ENCODE results near the gene SKI.

SKI gene

DNA sequence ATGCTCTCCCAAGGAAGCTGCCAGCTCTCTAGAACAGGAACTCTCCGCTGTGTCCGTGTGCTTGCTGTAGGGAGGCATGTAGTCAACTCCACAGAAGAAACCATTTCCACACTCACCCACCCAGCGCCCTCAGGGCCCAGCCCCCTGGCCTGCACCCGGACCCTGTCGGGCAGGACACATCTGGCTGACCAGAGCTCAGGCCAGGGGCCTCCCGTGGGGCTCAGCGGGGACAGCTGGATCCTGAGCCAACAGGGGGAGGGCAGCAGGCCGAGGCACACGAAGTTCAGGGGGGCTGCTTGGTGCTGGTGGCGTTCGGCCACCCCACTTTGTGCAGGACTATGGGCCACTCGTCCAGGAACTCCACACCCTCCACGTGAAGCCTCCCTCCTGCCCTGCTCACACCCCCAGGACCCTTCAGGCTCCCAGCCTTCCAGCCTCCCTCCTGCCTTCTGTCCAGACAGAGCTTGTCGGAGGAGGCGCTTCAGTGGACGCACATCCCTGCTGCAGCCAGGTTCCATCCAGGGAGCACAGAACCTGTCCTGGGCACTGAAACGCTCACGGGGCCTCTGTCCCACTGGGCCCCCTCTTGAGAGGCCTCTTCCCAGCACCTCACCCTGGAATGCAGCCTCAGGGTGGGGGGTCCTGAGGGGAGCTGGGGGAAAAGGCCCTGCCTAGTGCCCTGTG lies 18.6 kb upstream of the SKI start:
- DNase-seq, result no peak

DNA sequence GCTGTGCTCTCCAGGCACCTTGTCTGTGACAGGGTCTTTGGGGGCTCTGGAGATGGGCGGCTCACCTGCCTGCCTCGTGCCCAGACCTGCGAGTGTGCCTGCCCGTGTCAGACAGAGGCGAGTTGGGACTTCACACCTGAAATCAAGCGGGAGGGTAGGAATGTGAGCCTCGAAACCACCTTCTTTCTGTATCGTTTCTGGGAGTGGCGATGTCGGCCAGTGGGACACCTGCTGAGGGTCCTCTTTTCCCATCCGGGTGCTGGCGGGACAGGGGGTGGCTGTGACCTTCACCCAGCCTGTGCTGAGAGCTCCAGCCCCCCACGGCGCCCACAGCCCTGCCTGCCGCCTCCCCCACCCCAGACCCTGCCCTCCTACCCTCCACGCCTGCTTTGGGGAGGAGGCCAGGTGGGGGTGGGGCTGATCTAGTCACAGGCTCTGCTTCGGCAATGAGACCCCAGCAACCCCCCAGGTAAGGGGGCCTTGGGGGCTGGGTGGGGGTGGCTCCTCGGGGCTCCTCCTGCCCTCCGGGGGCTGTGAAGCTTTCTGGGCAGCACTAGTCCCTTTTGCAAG lies 17.9 kb upstream of the SKI start:
- DNase-seq, result no peak

DNA sequence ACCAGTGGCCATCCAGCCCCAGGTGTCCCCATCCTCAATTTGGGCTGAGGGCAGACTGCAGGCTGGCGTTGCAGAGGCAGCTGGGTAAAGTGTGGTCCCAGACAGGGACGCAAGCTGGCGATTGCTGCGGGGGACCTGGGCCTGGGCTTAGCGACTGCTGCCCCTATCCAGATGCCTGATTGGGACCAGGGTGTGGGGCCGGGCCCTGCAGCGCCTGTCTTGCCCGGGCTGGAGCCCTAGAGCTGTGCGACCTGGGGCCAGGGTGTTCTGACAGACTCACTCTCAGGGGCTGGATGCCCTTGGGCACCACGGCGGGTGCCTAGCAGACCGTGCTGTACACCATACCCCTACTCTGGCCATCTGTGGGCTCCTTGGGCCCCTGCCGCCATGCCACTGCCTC lies 17.3 kb upstream of the SKI start:
- DNase-seq, result no peak

DNA sequence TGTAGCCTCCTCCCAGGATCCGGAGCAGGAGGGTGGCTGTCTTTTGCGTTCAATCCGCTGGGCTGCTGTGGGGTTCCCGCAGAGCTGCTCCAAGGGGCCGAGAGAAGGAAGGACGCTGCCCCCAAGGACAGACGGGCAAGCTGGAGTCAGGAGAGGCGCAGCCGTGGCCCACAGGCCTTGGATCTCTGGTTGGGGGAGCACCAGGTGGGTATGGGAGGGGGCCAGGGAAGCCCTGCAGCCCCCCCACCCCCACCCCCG lies 15.9 kb upstream of the SKI start:
- DNase-seq, result no peak

DNA sequence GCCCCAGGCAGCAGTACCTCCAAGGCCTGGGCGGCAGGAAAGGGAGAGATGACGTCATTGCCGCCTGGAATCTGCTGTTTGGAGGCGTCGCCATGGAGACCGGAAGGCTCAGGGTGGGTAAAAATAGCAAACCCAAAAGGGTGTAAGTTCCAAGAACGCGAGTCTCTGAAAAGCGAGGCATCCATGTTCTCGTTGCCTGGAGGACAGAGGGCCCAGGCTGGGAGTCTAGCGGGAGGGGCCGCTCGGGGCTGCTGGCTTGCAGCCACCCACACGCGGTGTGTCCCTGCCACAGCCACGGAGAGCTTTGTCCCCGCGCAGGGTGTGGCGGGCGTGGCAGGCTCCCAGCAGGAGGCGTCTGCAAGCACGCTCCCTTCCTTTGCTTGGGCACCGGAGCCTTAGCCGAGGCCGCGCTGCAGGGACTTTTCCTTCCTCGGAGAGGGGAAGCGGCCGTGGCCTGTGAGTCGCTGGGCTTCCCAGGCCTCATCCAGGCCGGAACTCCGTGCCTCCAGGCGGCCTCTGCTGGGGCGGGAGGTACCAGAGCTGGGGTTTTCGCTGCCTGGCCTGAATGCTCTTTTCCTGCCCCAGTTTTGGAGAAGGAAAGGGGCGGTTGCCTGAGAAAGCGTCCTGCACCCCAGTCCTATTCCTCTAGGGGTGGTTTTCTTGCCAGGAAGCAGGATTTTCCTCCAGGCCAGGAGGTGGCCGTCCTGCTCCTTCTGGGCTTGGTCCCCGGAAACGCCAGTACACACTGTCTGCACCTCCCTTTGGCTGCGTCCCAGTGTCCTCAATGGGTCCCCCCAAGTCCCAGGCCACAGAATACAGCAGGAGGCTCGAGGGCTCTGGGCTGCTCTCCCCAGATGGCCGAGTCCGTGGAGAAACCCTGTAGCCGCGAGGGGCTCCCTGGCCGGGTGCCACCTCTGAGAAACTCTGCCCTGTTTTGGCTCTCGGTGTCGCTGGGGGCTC lies 15.3 kb upstream of the SKI start:
- DNase-seq, result peak in 52 of 56 donors; percentile 29 to 90 (median 73)

- DNase-seq, result peak in 31 of 56 donors; percentile 14 to 73 (median 49)
These were observed 14.3 kb upstream of the SKI start for GRCh38 chr1:2213576-2214505.

DNA sequence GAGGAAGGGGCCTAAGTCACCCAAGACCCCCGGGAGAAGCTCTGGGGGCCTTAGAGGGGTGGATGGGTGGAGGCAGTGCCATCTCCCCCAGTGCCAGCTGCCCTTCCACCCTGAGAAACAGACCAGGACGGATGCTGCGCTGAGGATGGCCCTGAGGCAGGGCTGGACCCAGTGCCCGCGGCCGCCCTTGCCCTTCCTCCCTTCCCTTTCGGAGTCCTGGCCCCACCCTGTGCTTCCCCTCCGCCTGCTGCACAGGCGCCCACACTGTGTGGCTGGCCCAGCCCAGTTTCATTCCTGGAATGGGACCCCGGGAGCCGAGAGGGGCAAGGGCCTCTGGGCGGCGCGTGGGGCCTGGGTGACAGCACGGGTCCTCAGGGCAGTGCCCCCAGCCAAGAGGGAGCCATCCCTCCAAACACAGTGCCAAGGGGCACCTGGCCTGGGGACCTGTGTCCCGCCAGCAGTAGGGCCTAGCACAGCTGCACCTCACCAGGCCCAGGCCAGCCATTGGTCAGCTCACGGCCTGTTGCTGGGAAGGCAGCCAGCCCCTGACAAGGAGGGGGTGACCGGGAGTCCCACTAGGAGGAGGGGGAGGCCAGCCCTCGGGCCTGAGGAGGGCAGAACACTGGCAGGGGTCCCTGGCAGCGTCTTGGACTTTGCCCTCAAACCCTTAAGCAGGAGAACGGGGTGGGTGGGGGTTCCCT lies 13.4 kb upstream of the SKI start:
- DNase-seq, result peak in 23 of 56 donors; percentile 13 to 78 (median 50)

- no peak for DNase-seq
These were observed 12.8 kb upstream of the SKI start for GRCh38 chr1:2215329-2215728.

- no peak for DNase-seq
These were observed 12.0 kb upstream of the SKI start for GRCh38 chr1:2215909-2216766.

- no peak for DNase-seq
These were observed 11.4 kb upstream of the SKI start for GRCh38 chr1:2216767-2217058.

- DNase-seq, result no peak
These were observed 6.8 kb upstream of the SKI start for GRCh38 chr1:2221271-2221670.

DNA sequence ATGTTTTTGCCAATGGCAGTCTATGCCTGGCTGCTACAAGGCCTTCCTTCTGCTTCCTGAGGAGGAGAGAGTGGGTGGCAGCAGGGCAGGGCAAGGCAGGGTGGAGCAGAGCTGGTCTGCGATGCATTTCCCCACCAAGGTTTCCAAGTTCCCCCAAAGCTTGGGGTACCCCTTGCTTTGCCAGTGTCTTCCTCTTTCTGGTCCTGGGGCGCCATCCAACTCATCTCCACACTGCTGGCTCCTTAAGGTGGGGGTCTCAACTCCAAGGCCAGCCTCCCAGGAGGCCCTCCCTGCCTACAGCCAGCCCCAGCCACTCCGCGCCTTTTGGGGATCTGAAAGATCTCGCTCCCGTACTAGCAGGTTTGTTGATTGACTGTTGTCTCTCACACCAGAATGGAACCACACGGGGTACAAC lies 3.9 kb upstream of the SKI start:
- DNase-seq, result no peak

DNA sequence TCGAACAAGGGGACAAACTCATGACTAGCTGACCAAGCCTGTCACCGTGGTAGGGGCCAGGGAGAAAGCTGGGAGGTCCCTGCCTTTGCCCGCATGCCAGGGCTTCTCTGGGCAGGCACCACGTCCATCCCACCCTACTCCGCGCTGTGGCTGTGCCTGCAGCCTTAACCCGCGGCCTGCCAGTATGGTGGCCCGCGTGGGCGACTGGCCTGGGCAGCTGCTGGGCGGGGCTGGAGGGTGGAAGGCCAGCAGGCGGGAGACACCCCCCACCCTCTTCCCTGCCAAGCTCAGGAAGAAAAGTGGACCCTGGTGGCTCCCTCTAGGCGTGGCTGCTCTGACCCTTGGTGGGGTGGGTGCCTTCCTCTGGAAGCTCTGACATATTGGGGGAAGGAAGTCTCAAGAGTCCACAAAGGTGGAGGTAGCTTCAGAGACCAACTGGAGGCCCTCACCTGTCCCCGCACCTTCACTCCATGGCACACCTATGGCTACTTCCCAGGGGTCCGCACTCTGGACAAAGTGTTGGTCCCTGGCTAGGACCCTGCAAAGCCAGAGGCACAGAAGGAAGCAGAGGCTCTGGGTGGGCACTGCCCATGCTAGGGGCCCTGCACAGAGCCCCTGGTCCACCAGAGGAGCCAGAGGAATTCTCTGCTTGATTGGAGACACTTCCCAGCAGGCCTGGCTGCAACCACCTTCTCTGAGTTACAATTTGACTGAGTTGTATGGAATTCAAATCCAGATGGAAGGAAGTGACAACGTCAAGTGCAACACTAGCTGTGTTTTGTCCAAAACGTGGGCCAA lies 3.3 kb upstream of the SKI start:
- no peak for DNase-seq

DNA sequence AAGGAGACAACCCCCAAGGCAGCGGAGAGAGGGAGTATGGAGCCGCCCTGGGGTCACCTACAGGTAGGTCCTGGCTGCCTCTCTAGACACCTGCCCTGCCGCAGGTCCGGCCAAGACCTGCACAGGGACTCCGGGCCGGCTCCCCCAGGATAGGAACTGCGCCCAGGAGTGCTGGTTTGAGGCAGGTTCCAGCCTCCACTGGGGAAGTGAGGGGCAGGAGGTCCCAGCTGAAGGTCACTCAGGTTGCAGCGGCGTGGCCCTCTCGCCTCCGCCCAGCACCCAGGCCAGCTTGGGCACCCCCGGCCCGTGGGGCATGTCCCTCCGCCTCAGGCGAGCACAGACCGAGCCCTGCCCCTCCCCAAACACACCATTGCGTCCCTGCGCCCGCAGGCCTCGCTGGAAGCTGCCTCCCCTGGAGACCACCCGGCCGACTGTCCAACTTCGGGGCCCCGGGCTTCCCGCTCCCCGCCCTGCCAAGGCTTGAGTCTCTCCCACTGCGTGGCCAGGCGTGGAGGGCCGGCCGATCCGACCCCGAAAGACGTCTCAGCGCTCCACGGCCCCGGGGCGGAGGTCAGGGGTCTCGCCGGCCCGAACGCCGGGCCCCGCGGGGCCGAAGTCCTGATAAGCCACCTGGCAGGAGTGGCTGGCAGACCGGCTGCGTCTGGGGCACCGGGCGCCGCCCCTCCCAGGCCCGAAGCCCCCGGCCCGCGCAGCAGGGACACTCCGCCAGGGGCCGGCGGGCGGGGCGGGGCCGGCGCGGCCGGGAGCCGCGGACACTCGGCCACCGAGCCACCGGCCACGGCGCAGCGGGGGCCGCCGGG lies 1.4 kb upstream of the SKI start:
- DNase-seq, result no peak

DNA sequence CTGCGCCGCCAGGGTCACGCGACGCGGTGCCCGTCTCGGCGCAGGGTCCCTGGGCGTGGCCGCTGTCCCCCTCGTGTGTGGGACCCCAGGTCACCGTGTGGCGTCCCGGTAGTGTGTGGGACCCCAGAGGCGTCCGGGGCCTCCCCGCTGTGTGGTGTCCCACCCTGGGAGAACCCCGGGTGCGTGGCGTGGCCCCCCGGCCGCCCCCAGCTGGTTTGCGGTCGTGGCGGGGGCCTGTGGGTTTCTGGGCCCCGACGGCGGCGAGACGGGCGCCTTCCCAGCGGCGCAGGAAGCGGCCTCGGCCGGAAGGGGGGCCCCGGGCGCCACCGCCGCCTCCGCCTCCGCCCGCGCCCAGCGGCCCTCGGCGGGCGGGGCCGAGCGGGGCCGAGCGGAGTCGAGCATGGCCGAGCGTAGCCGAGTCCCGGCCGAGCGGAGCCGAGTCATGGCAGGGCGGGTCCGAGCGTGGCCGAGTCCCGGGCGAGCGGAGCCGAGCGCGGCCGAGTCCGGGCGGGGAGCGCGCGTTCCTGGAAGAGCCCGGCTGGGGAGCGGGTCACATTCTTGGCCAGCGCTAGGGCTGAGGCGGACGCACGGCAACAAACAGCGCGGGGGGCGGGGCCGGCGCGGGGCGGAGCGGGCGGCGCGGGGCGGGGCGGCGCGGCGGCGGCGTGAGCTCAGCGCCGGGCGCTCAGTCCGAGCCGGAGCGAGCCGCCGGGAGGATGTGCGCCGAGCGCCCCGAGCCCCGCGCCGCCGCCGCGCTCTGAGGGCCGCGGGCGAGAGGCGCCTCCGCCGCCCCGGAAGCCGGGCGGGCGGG lies 568 bp upstream of the SKI start:
- peak; percentile 60 to 98 (median 91) for DNase-seq

DNA sequence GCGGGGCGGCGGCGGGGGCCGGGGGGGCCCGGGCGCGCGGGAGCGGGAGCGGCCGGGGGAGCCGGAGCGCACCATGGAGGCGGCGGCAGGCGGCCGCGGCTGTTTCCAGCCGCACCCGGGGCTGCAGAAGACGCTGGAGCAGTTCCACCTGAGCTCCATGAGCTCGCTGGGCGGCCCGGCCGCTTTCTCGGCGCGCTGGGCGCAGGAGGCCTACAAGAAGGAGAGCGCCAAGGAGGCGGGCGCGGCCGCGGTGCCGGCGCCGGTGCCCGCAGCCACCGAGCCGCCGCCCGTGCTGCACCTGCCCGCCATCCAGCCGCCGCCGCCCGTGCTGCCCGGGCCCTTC lies 546 bp downstream of the SKI start:
- no peak for DNase-seq
